ENCODE data around the gene PPCDC.

PPCDC gene

GRCh38 chr15:75061272-75061671 is 37.9 kb downstream of the PPCDC start:
- Histone ChIP-seq H3K9me3 (ENCODE audit: control insufficient read depth, low read length) (peaks cover under 1% of the 10 kb centered on the region), H3K36me3 (ENCODE audit: control insufficient read depth, insufficient read depth, low read length, severe bottlenecking) (no peaks in the 10 kb centered on the region), H3K4me1 (ENCODE audit: control insufficient read depth, insufficient read depth, low read length) (peaks cover 29% of the 10 kb centered on the region), H3K9ac (ENCODE audit: low read length) (no peak overlapping the region), H3K27me3 (replicated peaks; ENCODE audit: control insufficient read depth, insufficient read depth, low read length) (no peaks in the 10 kb centered on the region), H3K4me3 (ENCODE audit: low read length) (no peak overlapping the region)
- DNase-seq (ENCODE audit: low read depth) = no peak

- no peak for DNase-seq (ENCODE audit: low read depth)
- H3K9me3 ChIP-seq (ENCODE audit: control insufficient read depth, low read length) = peaks cover 4% of the 10 kb centered on the region
- H3K9ac ChIP-seq (ENCODE audit: low read length) = no peak overlapping the region
Measured at GRCh38 chr15:75062706-75063105, 39.3 kb downstream of the PPCDC start.

GRCh38 chr15:75063338-75063737 is 39.9 kb downstream of the PPCDC start:
- Histone ChIP-seq H3K27me3 (replicated peaks; ENCODE audit: control insufficient read depth, insufficient read depth, low read length) (no peaks in the 10 kb centered on the region), H3K36me3 (ENCODE audit: control insufficient read depth, insufficient read depth, low read length, severe bottlenecking) (no peaks in the 10 kb centered on the region), H3K9ac (ENCODE audit: low read length) (no peak overlapping the region), H3K9me3 (ENCODE audit: control insufficient read depth, low read length) (peaks cover 4% of the 10 kb centered on the region), H3K4me1 (ENCODE audit: control insufficient read depth, insufficient read depth, low read length) (peaks cover 24% of the 10 kb centered on the region), H3K4me3 (ENCODE audit: low read length) (no peak overlapping the region)
- DNase-seq (ENCODE audit: low read depth) = peak; percentile 48

More at GRCh38 chr15:75062706-75063105, 39.3 kb downstream of the PPCDC start:
- H3K4me1 ChIP-seq (ENCODE audit: control insufficient read depth, insufficient read depth, low read length) = peaks cover 29% of the 10 kb centered on the region
- no peak overlapping the region for H3K4me3 ChIP-seq (ENCODE audit: low read length)
- H3K36me3 ChIP-seq (ENCODE audit: control insufficient read depth, insufficient read depth, low read length, severe bottlenecking) = no peaks in the 10 kb centered on the region
- no peaks in the 10 kb centered on the region for H3K27me3 ChIP-seq (replicated peaks; ENCODE audit: control insufficient read depth, insufficient read depth, low read length)

GRCh38 chr15:75063889-75064288 is 40.5 kb downstream of the PPCDC start:
- no peaks in the 10 kb centered on the region for H3K27me3 ChIP-seq (replicated peaks; ENCODE audit: control insufficient read depth, insufficient read depth, low read length)
- DNase-seq (ENCODE audit: low read depth) = no peak
- no peak overlapping the region for H3K9ac ChIP-seq (ENCODE audit: low read length)
- H3K9me3 ChIP-seq (ENCODE audit: control insufficient read depth, low read length) = peaks cover 4% of the 10 kb centered on the region
- no peaks in the 10 kb centered on the region for H3K36me3 ChIP-seq (ENCODE audit: control insufficient read depth, insufficient read depth, low read length, severe bottlenecking)
- H3K4me1 ChIP-seq (ENCODE audit: control insufficient read depth, insufficient read depth, low read length) = peaks cover 24% of the 10 kb centered on the region
- no peak overlapping the region for H3K4me3 ChIP-seq (ENCODE audit: low read length)

GRCh38 chr15:75064846-75065245 is 41.5 kb downstream of the PPCDC start:
- H3K4me3 ChIP-seq (ENCODE audit: low read length) = no peak overlapping the region

GRCh38 chr15:75065467-75065850 is 42.1 kb downstream of the PPCDC start:
- no peak overlapping the region for H3K9ac ChIP-seq (ENCODE audit: low read length)
- peaks cover 24% of the 10 kb centered on the region for H3K4me1 ChIP-seq (ENCODE audit: control insufficient read depth, insufficient read depth, low read length)
- DNase-seq (ENCODE audit: low read depth) = no peak
- H3K27me3 ChIP-seq (replicated peaks; ENCODE audit: control insufficient read depth, insufficient read depth, low read length) = no peaks in the 10 kb centered on the region
- peaks cover 4% of the 10 kb centered on the region for H3K9me3 ChIP-seq (ENCODE audit: control insufficient read depth, low read length)
- H3K4me3 ChIP-seq (ENCODE audit: low read length) = no peak overlapping the region
- H3K36me3 ChIP-seq (ENCODE audit: control insufficient read depth, insufficient read depth, low read length, severe bottlenecking) = no peaks in the 10 kb centered on the region

More at GRCh38 chr15:75064846-75065245, 41.5 kb downstream of the PPCDC start:
- Histone ChIP-seq H3K9ac (ENCODE audit: low read length) (no peak overlapping the region), H3K36me3 (ENCODE audit: control insufficient read depth, insufficient read depth, low read length, severe bottlenecking) (no peaks in the 10 kb centered on the region), H3K9me3 (ENCODE audit: control insufficient read depth, low read length) (peaks cover 4% of the 10 kb centered on the region), H3K4me1 (ENCODE audit: control insufficient read depth, insufficient read depth, low read length) (peaks cover 24% of the 10 kb centered on the region), H3K27me3 (replicated peaks; ENCODE audit: control insufficient read depth, insufficient read depth, low read length) (no peaks in the 10 kb centered on the region)
- no peak for DNase-seq (ENCODE audit: low read depth)

GRCh38 chr15:75065851-75066509 is 42.6 kb downstream of the PPCDC start:
- Histone ChIP-seq H3K4me1 (ENCODE audit: control insufficient read depth, insufficient read depth, low read length) (peaks cover 24% of the 10 kb centered on the region), H3K36me3 (ENCODE audit: control insufficient read depth, insufficient read depth, low read length, severe bottlenecking) (no peaks in the 10 kb centered on the region), H3K27me3 (replicated peaks; ENCODE audit: control insufficient read depth, insufficient read depth, low read length) (no peaks in the 10 kb centered on the region), H3K9ac (ENCODE audit: low read length) (no peak overlapping the region), H3K9me3 (ENCODE audit: control insufficient read depth, low read length) (peaks cover 4% of the 10 kb centered on the region), H3K4me3 (ENCODE audit: low read length) (peak overlapping the region; percentile 24)
- no peak for DNase-seq (ENCODE audit: low read depth)

- Histone ChIP-seq H3K9me3 (ENCODE audit: control insufficient read depth, low read length) (peaks cover 4% of the 10 kb centered on the region), H3K36me3 (ENCODE audit: control insufficient read depth, insufficient read depth, low read length, severe bottlenecking) (no peaks in the 10 kb centered on the region), H3K4me1 (ENCODE audit: control insufficient read depth, insufficient read depth, low read length) (peaks cover 16% of the 10 kb centered on the region), H3K4me3 (ENCODE audit: low read length) (no peak overlapping the region), H3K9ac (ENCODE audit: low read length) (no peak overlapping the region), H3K27me3 (replicated peaks; ENCODE audit: control insufficient read depth, insufficient read depth, low read length) (no peaks in the 10 kb centered on the region)
- DNase-seq (ENCODE audit: low read depth) = no peak
Measured at GRCh38 chr15:75067123-75067830, 43.9 kb downstream of the PPCDC start.

- H3K9ac ChIP-seq (ENCODE audit: low read length) = no peak overlapping the region
- H3K4me3 ChIP-seq (ENCODE audit: low read length) = no peak overlapping the region
- H3K9me3 ChIP-seq (ENCODE audit: control insufficient read depth, low read length) = peaks cover 4% of the 10 kb centered on the region
- DNase-seq (ENCODE audit: low read depth) = no peak
- H3K36me3 ChIP-seq (ENCODE audit: control insufficient read depth, insufficient read depth, low read length, severe bottlenecking) = no peaks in the 10 kb centered on the region
- H3K4me1 ChIP-seq (ENCODE audit: control insufficient read depth, insufficient read depth, low read length) = peaks cover 12% of the 10 kb centered on the region
- no peaks in the 10 kb centered on the region for H3K27me3 ChIP-seq (replicated peaks; ENCODE audit: control insufficient read depth, insufficient read depth, low read length)
Measured at GRCh38 chr15:75068748-75069147, 45.4 kb downstream of the PPCDC start.

- Histone ChIP-seq H3K4me1 (ENCODE audit: control insufficient read depth, insufficient read depth, low read length) (peaks cover 12% of the 10 kb centered on the region), H3K9ac (ENCODE audit: low read length) (no peak overlapping the region), H3K9me3 (ENCODE audit: control insufficient read depth, low read length) (peaks cover 4% of the 10 kb centered on the region), H3K27me3 (replicated peaks; ENCODE audit: control insufficient read depth, insufficient read depth, low read length) (no peaks in the 10 kb centered on the region), H3K36me3 (ENCODE audit: control insufficient read depth, insufficient read depth, low read length, severe bottlenecking) (no peaks in the 10 kb centered on the region), H3K4me3 (ENCODE audit: low read length) (no peak overlapping the region)
- no peak for DNase-seq (ENCODE audit: low read depth)
Measured at GRCh38 chr15:75069301-75069925, 46.0 kb downstream of the PPCDC start.

- Histone ChIP-seq H3K4me1 (ENCODE audit: control insufficient read depth, insufficient read depth, low read length) (peaks cover 1% of the 10 kb centered on the region), H3K36me3 (ENCODE audit: control insufficient read depth, insufficient read depth, low read length, severe bottlenecking) (no peaks in the 10 kb centered on the region), H3K4me3 (ENCODE audit: low read length) (no peak overlapping the region), H3K9me3 (ENCODE audit: control insufficient read depth, low read length) (peaks cover 8% of the 10 kb centered on the region), H3K9ac (ENCODE audit: low read length) (no peak overlapping the region), H3K27me3 (replicated peaks; ENCODE audit: control insufficient read depth, insufficient read depth, low read length) (no peaks in the 10 kb centered on the region)
- no peak for DNase-seq (ENCODE audit: low read depth)
Measured at GRCh38 chr15:75070674-75071073, 47.3 kb downstream of the PPCDC start.
